IPS-NIHi7 (cell line): Measurements from ENCODE around the gene CHRND.

ENCODE experiments used
- DNase-seq: peaks from one replicate; pipeline ENCODE4 v3.0.0; 2012; ENCODE audit warnings: mixed read lengths; ENCODE audit errors: extremely low spot score

The CHRND gene

GRCh38 chr2:232502911-232503808 lies 22.8 kb upstream of the CHRND start:
- DNase-seq = peak; percentile 74

- DNase-seq = no peak
These were observed 22.1 kb upstream of the CHRND start for GRCh38 chr2:232503809-232504323.

GRCh38 chr2:232504438-232504837 lies 21.5 kb upstream of the CHRND start:
- DNase-seq = no peak

- no peak for DNase-seq
These were observed 20.1 kb upstream of the CHRND start for GRCh38 chr2:232505856-232506255.

- DNase-seq = no peak
These were observed 19.3 kb upstream of the CHRND start for GRCh38 chr2:232506709-232507108.

GRCh38 chr2:232508251-232508650 lies 17.7 kb upstream of the CHRND start:
- DNase-seq = no peak

- DNase-seq = no peak
These were observed 14.5 kb upstream of the CHRND start for GRCh38 chr2:232511336-232511890.

- no peak for DNase-seq
These were observed 13.4 kb upstream of the CHRND start for GRCh38 chr2:232512602-232513001.

- no peak for DNase-seq
These were observed 12.6 kb upstream of the CHRND start for GRCh38 chr2:232513353-232513752.

- no peak for DNase-seq
These were observed 10.3 kb upstream of the CHRND start for GRCh38 chr2:232515639-232516038.

- DNase-seq = no peak
These were observed 9.4 kb upstream of the CHRND start for GRCh38 chr2:232516551-232516950.

GRCh38 chr2:232518844-232519243 lies 7.1 kb upstream of the CHRND start:
- DNase-seq = no peak

- no peak for DNase-seq
These were observed 6.2 kb upstream of the CHRND start, which contains the start of gene PRSS56 for GRCh38 chr2:232519581-232520438. TSS of gene PRSS56 (plus strand) at chr2:232520388. CDS start at chr2:232520599, 211 bp downstream.

GRCh38 chr2:232520489-232520888 lies 5.5 kb upstream of the CHRND start:
- no peak for DNase-seq

- no peak for DNase-seq
These were observed 4.9 kb upstream of the CHRND start for GRCh38 chr2:232521098-232521497.

- peak; percentile 82 for DNase-seq
These were observed 3.9 kb upstream of the CHRND start for GRCh38 chr2:232521959-232522622.

- no peak for DNase-seq
These were observed 3.1 kb upstream of the CHRND start for GRCh38 chr2:232522623-232523401.

- no peak for DNase-seq
These were observed 2.6 kb upstream of the CHRND start for GRCh38 chr2:232523402-232523681.

GRCh38 chr2:232523682-232524597 lies 2.0 kb upstream of the CHRND start:
- DNase-seq = peak; percentile 86

GRCh38 chr2:232524771-232525170 lies 1.2 kb upstream of the CHRND start:
- DNase-seq = no peak
